IMR-90 (cell line): ENCODE data around the gene RBM23. TPM values are rescaled to one million over a fixed set of nuclear protein-coding genes. Genes with fewer than 3 reads are reported as not detected.
"Not testable (repeated sequence)": the region's sequence is repeated elsewhere in the genome, so short reads cannot be mapped to it uniquely, and the experiment has no call there.

ENCODE experiments used
- ATAC-seq: fragments of 200-7000 bp; cut with Tn5 transposase; 2 replicates; pipeline ENCODE4 v1.9.1; 2020; ENCODE audit warnings: low read depth, mild to moderate bottlenecking, moderate library complexity
- BruUV-seq: library from RNA; stranded (reverse); fragments of 400-500 nt; replicated peaks from 2 replicates; lab custom pipeline; 2021; lab: Mats Ljungman, UMichigan
- CTCF ChIA-PET: fragments of 300-600 bp; formaldehyde crosslinking; extraction: SDS; loops from one replicate; lab custom pipeline; 2021; ENCODE audit warnings: antibody characterized with exemption; lab: Yijun Ruan, JAX
- POLR2A ChIA-PET: fragments of 300-600 bp; sonication (Branson Sonifier 250); formaldehyde crosslinking; loops from one replicate; lab custom pipeline; 2022; ENCODE audit warnings: antibody characterized with exemption; ENCODE audit not compliant: unreplicated experiment; lab: Charles Lee
- DNase-seq: peaks from one replicate; pipeline ENCODE4 v3.0.0; 2013
- H2AFZ ChIP-seq: replicated peaks from 2 replicates; pipeline ENCODE3; 2013; ENCODE audit warnings: low read length, mild to moderate bottlenecking; ENCODE audit not compliant: poor library complexity
- H2AK5ac ChIP-seq: 2 replicates; pipeline ENCODE4 v1.6.1; 2013; ENCODE audit warnings: low read depth, low read length, inconsistent platforms
- H2AK9ac ChIP-seq: replicated peaks from 2 replicates; pipeline ENCODE3; 2013; ENCODE audit warnings: mild to moderate bottlenecking, low read depth, low read length, moderate library complexity; ENCODE audit not compliant: poor library complexity
- H2BK120ac ChIP-seq: 2 replicates; pipeline ENCODE4 v1.6.1; 2013; ENCODE audit warnings: low read depth, low read length, inconsistent platforms
- H2BK15ac ChIP-seq: 3 replicates; pipeline ENCODE4 v1.6.1; 2013; ENCODE audit warnings: low read depth, low read length, inconsistent platforms
- H2BK20ac ChIP-seq: 2 replicates; pipeline ENCODE4 v1.6.1; 2013; ENCODE audit warnings: low read depth, mild to moderate bottlenecking, inconsistent platforms, low read length, moderate library complexity
- H2BK5ac ChIP-seq: 2 replicates; pipeline ENCODE4 v1.6.1; 2013; ENCODE audit warnings: mild to moderate bottlenecking, low read depth, low read length, inconsistent platforms; ENCODE audit not compliant: poor library complexity, severe bottlenecking
- H3K14ac ChIP-seq: replicated peaks from 2 replicates; pipeline ENCODE4 v1.6.1; 2013; ENCODE audit warnings: low read depth, low read length, inconsistent platforms
- H3K18ac ChIP-seq: 2 replicates; pipeline ENCODE4 v1.6.1; 2013; ENCODE audit warnings: low read depth, low read length, control low read depth
- H3K23ac ChIP-seq: 2 replicates; pipeline ENCODE4 v1.6.1; 2013; ENCODE audit warnings: low read depth, low read length, inconsistent platforms
- H3K27ac ChIP-seq: 2 replicates; pipeline ENCODE4 v1.5.1; 2013; ENCODE audit warnings: mild to moderate bottlenecking, control low read depth, low read length; ENCODE audit not compliant: insufficient read depth
- H3K27me3 ChIP-seq: 2 replicates; pipeline ENCODE4 v1.6.1; 2013; ENCODE audit warnings: low read length; ENCODE audit not compliant: control insufficient read depth, insufficient read depth
- H3K36me3 ChIP-seq: 2 replicates; pipeline ENCODE4 v1.6.1; 2013; ENCODE audit warnings: low read length, mixed read lengths; ENCODE audit not compliant: control insufficient read depth, insufficient read depth
- H3K4ac ChIP-seq: 2 replicates; pipeline ENCODE4 v1.6.1; 2013; ENCODE audit warnings: low read depth, low read length, inconsistent platforms
- H3K4me1 ChIP-seq: 2 replicates; pipeline ENCODE4 v1.6.1; 2013; ENCODE audit warnings: low read length, mixed read lengths; ENCODE audit not compliant: control insufficient read depth, insufficient read depth
- H3K4me2 ChIP-seq: 2 replicates; pipeline ENCODE4 v1.6.1; 2013; ENCODE audit warnings: low read depth, mild to moderate bottlenecking, control low read depth, low read length, moderate library complexity
- H3K4me3 ChIP-seq: 2 replicates; pipeline ENCODE4 v1.5.1; 2013; ENCODE audit warnings: low read depth, mild to moderate bottlenecking, control low read depth, low read length, moderate library complexity; ENCODE audit not compliant: insufficient read depth
- H3K56ac ChIP-seq: 2 replicates; pipeline ENCODE4 v1.6.1; 2013; ENCODE audit warnings: low read length, inconsistent platforms; ENCODE audit not compliant: insufficient read depth; ENCODE audit errors: extremely low read depth
- H3K79me1 ChIP-seq, 2 experiments: 2 replicates each; pipeline ENCODE4 v1.6.1; 2013; ENCODE audit warnings: low read length in 2 of 2, inconsistent platforms in 1 of 2, low read depth in 1 of 2
- H3K9ac ChIP-seq: 2 replicates; pipeline ENCODE4 v1.6.1; 2013; ENCODE audit warnings: low read depth, low read length, control low read depth
- H3K9me1 ChIP-seq: 2 replicates; pipeline ENCODE4 v1.6.1; 2013; ENCODE audit warnings: low read length, inconsistent platforms; ENCODE audit not compliant: insufficient read depth
- H3K9me3 ChIP-seq: 2 replicates; pipeline ENCODE4 v1.6.1; 2013; ENCODE audit warnings: low read length; ENCODE audit not compliant: control insufficient read depth, insufficient read depth
- H4K20me1 ChIP-seq: 2 replicates; pipeline ENCODE4 v1.6.1; 2013; ENCODE audit warnings: low read length, inconsistent platforms; ENCODE audit not compliant: insufficient read depth
- H4K5ac ChIP-seq: 2 replicates; pipeline ENCODE4 v1.6.1; 2013; ENCODE audit warnings: mild to moderate bottlenecking, low read depth, low read length, control low read depth
- H4K8ac ChIP-seq, 2 experiments: 2 replicates each; pipeline ENCODE4 v1.6.1; 2013; ENCODE audit warnings: low read depth in 2 of 2, low read length in 2 of 2, control low read depth in 1 of 2, inconsistent platforms in 1 of 2
- H4K91ac ChIP-seq: 2 replicates; pipeline ENCODE4 v1.6.1; 2013; ENCODE audit warnings: low read depth, low read length, inconsistent platforms; ENCODE audit not compliant: insufficient read depth
- BHLHE40 ChIP-seq: fragments of 150-350 bp; IDR thresholded peaks from 2 replicates; pipeline ENCODE4 v1.6.1; 2016; ENCODE audit warnings: mild to moderate bottlenecking, low read depth, low read length
- CTCF ChIP-seq: conservative IDR thresholded peaks from 2 replicates; pipeline ENCODE4 v1.5.1; 2012; ENCODE audit warnings: mild to moderate bottlenecking, low read depth, low read length, improper control_type of control experiment
- RAD21 ChIP-seq: IDR thresholded peaks from 2 replicates; pipeline ENCODE4 v1.6.1; 2012; ENCODE audit warnings: low read length, improper control_type of control experiment
- RCOR1 ChIP-seq: IDR thresholded peaks from 2 replicates; pipeline ENCODE4 v1.6.1; 2012; ENCODE audit warnings: mild to moderate bottlenecking, low read length, improper control_type of control experiment; ENCODE audit not compliant: insufficient replicate concordance
- RFX5 ChIP-seq: IDR thresholded peaks from 2 replicates; pipeline ENCODE4 v1.8.0; 2012; ENCODE audit warnings: low read depth, mild to moderate bottlenecking, low read length, moderate library complexity
- whole genome bisulfite sequencing, 2 experiments: methylation state at CpG; one replicate each; pipeline versions ENCODE4 v1.1.5 to v1.1.7; 2013; ENCODE audit warnings: missing lambda C conversion rate in 2 of 2; ENCODE audit not compliant: insufficient read length in 1 of 2; ENCODE audit errors: extremely low coverage in 2 of 2; 5-methylcytosine and 5-hydroxymethylcytosine counted together
- dilution Hi-C: fragments of 300-500 bp; cut with HindIII; formaldehyde crosslinking; loops from one replicate; pipeline ENCODE4 v1.14.3; 2018; ENCODE audit warnings: low sequenced_read_pairs; ENCODE audit not compliant: unreplicated experiment
- in situ Hi-C: fragments of 300-500 bp; cut with MboI; formaldehyde crosslinking; loops from 3 replicates; pipeline ENCODE4 v1.14.3; 2019; ENCODE audit warnings: low sequenced_read_pairs, inconsistent platforms, mixed read lengths
- intact Hi-C: fragments of 100-400 bp; cut with micrococcal nuclease; formaldehyde crosslinking; loops from 2 replicates; pipeline ENCODE4 v1.10.0; 2022
- polyA plus RNA-seq, 3 experiments: library from polyadenylated mRNA; depleted of rRNA; stranded (reverse); fragments of >200 nt; gene quantifications; 2 replicates each; pipeline ENCODE4 v1.2.3, GENCODE V29; 2012; ENCODE audit warnings: low replicate concordance in 1 of 3
- total RNA-seq: library from RNA; depleted of rRNA; stranded (reverse); fragments of >200 nt; gene quantifications from 2 replicates; pipeline ENCODE4 v1.2.3, GENCODE V29; 2012

The RBM23 gene
- total and polyA plus RNA-seq, 2 of the 4 experiments (the other 2 are of a cell fraction): 44.7 to 375 TPM

DNA sequence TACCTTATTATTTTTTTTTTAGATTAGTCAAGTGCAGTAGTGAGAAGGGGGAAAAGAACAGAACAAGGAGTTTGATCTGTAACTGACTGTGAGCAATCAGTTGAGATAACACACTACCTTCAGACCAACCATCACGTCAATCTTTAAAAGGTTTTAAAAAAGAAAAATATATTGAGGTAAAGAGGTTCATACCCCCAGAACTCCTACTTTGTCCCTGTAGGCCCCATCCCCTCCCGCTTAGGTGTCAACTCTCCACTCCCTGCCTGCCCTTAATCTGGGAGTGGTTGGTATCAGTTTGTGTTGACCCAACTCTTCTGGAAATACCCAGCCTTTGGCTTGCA, 66.4 kb downstream of the RBM23 start (continued):
- no peak for TF ChIP-seq BHLHE40
- no peak for TF ChIP-seq CTCF
- TF ChIP-seq RAD21: no peak
- TF ChIP-seq RCOR1: no peak
- no peak for TF ChIP-seq RFX5

DNA sequence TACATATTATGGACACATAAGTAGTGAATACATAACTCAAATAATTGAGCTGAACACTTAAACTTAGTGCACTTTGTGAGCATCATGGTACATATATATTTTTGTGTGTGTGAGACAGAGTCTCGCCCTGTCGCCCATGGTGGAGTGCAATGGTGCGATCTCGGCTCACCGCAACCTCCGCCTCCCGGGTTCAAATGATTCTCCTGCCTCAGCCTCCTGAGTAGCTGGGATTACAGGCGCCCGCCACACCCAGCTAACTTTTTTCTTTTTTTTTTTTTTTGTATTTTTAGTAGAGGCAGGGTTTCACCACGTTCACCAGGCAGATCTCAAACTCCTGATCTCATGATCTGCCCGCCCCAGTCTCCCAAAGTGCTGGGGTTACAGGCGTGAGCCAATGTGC, 66.8 kb downstream of the RBM23 start:
- intact Hi-C loops: loop anchor here (5.0 kb wide), 1 partner anchor 465 kb away; no protein-coding TSS in a partner anchor
- H3K4me2 ChIP-seq, ATAC-seq: not testable (repeated sequence)

More for the DNA sequence above, 66.8 kb downstream of the RBM23 start:
- Histone ChIP-seq H2AK5ac (peak overlapping the region; percentile 72), H2AK9ac (peak overlapping the region; percentile 53), H2BK120ac (peak overlapping the region; percentile 98; the same call in 1 of the 2 replicates), H2BK20ac (peak overlapping the region; percentile 89; the same call in 1 of the 2 replicates), H3K4me1 (peaks cover 37% of the 10 kb centered on the region), H2BK15ac (peak overlapping the region; percentile 73; the same call in 1 of the 3 replicates), H3K4ac (peak overlapping the region; percentile 99; the same call in 1 of the 2 replicates), H2BK5ac (peak overlapping the region; percentile 98), H3K9me1 (peaks cover 27% of the 10 kb centered on the region), H3K23ac (peak overlapping the region; percentile 82; the same call in 1 of the 2 replicates), H3K79me1 (peaks cover 0 to 31% of the 10 kb centered on the region in 2 experiments; a peak in 2 of 4 replicates), H4K91ac (peak overlapping the region; percentile 99; the same call in 1 of the 2 replicates), H4K8ac (peak overlapping the region in 1 of 2 experiments; percentile 97; a peak in 3 of 4 replicates), H3K14ac (0 out of 2 replicates have a peak overlapping the region, but pooled peaks have one; percentile 98)
- H4K5ac ChIP-seq, H3K27me3 ChIP-seq, H4K20me1 ChIP-seq, H3K56ac ChIP-seq, dilution Hi-C loops, H3K9me3 ChIP-seq, H3K27ac ChIP-seq, BruUV-seq, H3K36me3 ChIP-seq, DNase-seq, H3K18ac ChIP-seq, H3K4me3 ChIP-seq, H3K9ac ChIP-seq, H2AFZ ChIP-seq: not testable (repeated sequence)
- no CpG with 5 or more reads among the region's 12 CpGs for WGBS, 2 experiments
- POLR2A ChIA-PET: interaction anchor here (2.4 kb wide), 1 partner anchor 14 kb away, joined by 25 read pairs; the partner anchor contains the start of gene MMP14
- CTCF ChIA-PET: interaction anchor here (1.0 to 6.8 kb wide), 14 partner anchors 10 to 282 kb away, joined by 3 to 60 read pairs (median 5); partner anchors contain the start of genes LRP10 and MRPL52
- in situ Hi-C loops: loop anchor here (25.0 kb wide), 1 partner anchor 465 kb away; no protein-coding TSS in a partner anchor
